SKM-1 (cell line): ENCODE results near the gene SDR39U1.
"Not testable (repeated sequence)": the region's sequence is repeated elsewhere in the genome, so short reads cannot be mapped to it uniquely, and the experiment has no call there.

Experiments
- DNase-seq: peaks from one replicate; lab custom pipeline; 2025; ENCODE audit not compliant: unreplicated experiment; lab: John Stamatoyannopoulos, UW

SDR39U1 gene, protein sequence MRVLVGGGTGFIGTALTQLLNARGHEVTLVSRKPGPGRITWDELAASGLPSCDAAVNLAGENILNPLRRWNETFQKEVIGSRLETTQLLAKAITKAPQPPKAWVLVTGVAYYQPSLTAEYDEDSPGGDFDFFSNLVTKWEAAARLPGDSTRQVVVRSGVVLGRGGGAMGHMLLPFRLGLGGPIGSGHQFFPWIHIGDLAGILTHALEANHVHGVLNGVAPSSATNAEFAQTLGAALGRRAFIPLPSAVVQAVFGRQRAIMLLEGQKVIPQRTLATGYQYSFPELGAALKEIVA

DNA sequence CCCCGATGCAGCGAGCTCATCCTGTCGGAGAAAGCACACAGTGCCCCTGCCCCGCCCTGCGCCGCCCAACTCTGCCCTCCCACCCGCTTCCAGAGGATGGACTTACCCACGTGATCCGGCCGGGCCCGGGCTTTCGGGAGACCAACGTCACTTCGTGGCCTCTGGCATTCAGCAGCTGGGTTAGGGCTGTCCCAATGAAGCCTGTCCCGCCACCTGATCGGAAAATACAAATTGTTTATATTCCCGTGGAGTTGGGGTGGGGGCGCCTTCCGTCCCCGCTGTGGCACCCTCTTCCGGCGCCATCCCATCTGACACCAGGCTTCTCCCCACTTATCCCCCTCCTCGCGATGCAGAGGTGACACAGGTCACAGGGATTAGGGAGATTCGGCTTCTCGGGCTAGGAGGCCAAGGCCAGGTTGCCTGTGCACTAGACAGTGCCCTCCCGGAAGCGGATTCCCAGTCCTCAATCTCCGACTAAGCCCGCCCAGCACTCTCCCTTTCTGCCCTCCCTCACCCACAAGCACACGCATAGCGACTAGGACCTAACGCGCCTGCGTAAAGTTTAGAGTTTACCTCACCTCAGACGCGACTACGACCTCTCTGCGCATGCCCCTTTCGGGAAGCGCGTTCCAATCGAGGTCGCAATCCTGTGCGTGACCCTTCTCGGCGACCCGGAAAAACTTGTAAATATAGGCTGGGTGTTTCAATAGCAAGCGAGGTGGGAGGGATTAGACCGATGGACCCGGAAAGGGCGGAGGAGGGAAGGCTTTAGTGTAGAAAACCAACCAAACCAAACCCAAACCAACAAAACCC is at the start of gene SDR39U1:
SDR39U1 (minus strand) TSS at position 537 of the 813 bp plus-strand sequence; CDS start at position 530, 7 bp downstream.
- peak; percentile 85 for DNase-seq

DNA sequence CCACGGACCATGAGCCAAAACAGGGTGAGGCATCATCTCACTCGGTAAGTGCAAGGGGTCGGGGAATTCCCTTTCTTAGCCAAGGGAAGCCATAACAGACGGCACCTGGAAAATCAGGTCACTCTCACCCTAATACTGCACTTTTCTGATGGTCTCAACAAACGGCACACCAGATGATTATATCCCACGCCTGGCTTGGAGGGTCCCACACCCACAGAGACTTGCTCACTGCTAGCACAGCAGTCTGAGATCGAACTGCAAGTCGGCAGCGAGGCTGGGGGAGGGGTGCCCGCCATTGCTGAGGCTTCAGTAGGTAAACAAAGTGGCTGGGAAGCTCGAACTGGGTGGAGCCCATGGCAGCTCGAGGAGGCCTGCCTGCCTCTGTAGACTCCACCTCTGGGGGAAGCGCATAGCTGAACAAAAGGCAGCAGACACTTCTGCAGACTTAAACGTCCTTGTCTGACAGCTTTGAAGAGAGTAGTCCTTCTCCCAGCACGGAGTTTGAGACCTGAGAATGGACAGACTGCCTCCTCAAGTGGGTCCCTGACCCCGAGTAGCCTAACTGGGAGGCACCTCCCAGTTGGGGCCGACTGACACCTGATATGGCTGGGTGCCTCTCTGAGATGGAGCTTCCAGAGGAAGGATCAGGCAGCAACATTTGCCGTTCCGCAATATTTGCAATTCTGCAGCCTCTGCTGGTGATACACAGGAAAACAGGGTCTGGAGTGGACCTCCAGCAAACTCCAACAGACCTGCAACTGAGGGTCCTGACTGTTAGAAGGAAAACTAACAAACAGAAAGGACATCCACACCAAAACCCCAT is 49.2 kb upstream of the SDR39U1 start:
- not testable (repeated sequence) for DNase-seq

DNA sequence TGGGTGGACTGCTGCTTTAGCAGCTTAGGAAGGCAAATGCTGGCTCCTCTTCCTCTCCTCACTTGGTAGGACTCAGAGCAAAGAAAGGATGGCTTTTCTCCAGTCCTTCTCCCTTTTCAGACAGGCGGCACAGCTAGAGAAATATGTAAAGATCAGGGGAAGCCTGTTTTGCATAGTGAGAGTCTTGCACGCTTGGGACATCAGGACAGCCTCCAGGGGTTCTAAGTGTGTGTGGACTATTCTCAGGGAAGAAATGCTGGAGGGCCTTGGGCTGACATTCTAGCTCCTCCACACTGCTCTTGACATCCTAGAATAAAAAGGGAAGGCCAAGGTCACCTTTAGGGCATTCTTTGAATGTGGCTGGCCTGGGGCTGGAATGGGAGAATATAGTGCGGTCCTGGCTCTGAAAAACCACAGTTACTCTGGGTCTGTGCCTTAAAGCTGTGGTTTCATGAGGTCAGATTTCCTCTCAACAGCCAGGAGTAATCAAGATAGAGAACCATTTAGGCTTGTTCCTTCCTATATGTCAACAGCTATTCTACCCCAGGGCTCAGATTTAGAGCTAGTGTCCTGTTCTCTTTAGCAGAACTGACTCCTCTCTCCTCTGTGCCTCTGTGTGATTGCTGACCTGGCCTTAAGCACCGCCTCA is 41.2 kb upstream of the SDR39U1 start:
- no peak for DNase-seq

DNA sequence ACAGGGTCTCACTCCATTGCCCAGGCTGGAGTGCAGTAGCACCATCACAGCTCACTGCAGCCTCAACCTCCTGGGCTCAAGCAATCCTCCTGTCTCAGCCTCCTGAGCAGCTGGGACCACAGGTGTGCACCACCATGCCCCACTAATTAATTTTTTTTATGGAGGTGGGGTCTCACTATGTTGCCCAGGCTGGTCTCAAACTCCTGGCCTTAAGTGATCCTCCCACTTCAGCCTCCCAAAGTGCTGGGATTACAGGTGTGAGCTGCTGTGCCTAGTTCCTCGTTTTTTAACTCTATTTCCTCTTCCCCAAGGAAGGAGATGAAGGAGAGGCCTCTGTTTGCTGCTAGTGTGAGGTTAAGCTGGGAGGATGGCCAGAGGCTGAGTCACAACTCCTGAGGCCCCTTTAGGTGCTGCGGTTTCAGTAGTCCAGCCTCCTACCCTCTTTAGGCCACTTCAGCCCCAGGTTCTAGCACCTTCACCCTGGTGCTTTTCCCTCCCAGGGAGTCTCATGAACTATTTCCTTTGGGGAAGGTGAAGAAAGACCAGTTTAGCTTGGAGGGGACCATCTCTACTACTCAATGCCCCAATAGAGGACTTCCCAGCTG is 40.2 kb upstream of the SDR39U1 start:
- DNase-seq, result not testable (repeated sequence)

DNA sequence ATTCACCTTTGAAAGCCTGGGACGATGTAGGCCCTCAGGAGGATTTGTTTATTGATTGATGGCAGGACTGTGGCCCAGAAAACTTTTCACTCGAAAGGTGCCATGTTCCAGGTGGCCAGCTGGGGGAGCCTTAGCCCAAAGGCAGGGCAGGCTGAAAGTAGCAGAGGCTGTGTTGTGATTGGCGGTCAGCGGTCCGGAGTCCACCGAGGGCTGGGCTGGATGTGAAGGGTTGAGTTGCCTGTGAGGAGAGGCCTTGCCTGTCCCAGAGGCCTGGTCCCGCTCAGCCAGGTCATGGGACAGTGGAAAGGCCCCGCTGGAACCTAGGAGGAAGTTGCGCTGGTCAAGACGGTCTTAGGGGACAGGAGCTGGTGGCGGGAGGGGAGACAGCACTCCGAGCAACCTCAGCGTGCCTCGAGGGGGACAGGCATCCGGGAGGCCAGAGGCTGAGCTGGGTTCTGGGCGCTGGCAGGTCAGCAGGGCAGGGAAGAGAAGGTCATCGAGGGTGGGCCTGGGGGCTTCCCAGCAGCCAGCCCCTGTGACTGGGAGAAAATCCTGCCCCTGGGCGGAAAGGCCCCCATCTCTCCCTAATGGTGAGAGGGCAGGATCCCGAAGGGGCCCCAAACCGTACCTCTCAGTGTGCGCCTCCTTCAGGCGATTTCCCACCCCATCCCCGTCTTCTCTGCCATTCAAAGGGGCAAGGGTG is 39.2 kb upstream of the SDR39U1 start:
- DNase-seq, result no peak

DNA sequence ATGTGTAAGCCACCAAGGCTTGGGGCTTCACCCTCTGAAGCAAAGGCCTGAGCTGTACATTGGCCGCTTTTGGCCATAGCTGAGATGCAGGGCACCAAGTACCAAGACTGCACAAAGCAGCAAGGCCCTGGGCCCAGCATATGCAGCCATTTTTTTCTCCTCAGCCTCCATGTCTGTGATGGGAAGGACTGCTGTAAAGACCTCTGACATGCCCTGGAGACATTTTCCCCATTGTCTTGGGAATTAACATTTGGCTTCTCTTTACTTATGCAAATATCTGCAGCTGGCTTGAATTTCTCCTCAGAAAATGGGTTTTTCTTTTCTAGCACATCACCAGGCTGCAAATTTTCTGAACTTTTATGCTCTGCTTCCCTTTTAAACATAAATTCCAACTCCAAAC is 37.4 kb upstream of the SDR39U1 start:
- not testable (repeated sequence) for DNase-seq

DNA sequence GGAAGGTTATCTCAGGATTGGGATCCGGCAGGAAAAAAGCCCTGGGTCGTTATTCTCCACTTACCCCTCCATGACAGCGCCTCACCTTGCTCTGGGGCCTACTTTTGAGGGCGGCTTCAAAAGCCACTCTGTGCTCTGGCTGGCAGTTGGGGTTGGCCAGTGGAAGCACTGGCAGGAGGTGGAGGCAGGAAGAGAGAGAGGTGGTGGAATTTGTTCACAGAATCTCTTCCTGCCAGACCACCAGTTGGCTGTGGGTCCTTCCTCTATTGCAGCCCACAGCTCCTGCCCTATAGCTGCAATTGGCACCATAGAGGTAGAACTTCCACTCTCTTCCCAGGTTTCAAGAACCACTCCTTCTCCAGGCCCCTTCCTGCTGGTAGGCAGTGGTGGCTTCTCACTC is 32.7 kb upstream of the SDR39U1 start:
- no peak for DNase-seq

DNA sequence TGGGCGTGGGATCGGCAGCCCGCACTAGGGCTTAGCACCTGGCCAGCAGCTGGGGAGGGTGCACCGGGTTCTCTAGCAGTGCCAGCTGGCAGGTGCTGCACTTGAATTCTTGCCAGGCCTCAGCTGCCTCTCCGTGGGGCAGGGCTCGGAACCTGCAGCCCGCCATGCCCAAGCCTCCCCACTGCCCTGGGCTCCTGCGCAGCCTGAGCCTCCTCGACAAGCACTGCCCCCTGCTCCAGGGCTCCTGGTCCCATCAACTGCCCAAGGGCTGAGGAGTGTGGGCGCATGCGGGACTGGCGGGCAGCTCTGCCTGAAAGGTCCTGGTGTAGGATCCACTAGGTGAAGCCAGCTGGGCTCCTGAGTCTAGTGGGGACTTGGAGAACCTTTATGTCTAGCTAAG is 30.6 kb upstream of the SDR39U1 start:
- no peak for DNase-seq

DNA sequence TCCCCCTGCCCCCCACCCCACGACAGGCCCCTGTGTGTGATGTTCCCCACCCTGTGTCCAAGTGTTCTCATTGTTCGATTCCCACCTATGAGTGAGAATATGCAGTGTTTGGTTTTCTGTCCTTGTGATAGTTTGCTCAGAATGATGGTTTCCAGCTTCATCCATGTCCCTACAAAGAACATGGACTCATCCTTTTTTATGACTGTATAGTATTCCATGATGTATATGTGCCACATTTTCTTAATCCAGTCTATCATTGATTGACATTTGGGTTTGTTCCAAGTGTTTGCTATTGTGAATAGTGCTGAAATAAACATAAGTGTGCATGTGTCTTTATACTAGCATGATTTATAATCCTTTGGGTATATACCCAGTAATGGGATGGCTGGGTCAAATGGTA is 27.9 kb upstream of the SDR39U1 start:
- DNase-seq, result not testable (repeated sequence)

DNA sequence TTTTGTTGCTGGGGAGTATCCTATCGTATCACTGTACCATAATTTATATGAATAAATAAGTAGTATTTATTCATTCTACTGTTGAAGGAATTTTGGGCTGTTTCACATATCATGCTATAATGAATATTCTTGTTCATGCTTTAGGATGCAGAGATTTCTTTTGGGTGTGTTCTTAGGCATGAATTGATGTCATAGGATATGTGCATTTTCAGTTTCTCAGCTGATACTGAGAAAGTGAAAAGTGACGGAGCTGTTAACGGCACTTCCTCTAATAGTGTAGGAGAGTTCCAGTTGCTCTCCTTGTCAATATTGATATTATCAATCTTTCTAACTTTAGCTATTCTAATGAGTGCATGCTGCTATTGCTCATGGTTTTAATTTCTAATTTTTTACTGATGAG is 23.2 kb upstream of the SDR39U1 start:
- no peak for DNase-seq

DNA sequence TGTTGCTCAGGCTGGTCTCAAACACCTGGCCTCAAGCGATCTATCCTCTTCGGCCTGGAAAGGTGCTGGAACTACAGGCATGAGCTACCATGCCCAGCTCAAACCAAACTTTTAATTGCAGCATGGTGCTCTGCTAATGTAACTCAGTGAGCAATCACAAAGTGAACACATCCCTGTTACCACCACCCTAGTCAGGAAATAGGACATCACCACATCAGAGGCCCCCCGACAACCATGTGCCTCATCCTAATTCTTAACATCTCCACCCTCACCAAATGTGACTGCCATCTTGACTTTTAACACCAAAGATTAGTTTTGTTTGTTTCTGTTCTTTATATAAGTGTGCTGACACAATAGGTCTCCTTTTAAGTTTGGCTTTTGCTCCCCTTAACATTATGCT is 22.8 kb upstream of the SDR39U1 start:
- no peak for DNase-seq

DNA sequence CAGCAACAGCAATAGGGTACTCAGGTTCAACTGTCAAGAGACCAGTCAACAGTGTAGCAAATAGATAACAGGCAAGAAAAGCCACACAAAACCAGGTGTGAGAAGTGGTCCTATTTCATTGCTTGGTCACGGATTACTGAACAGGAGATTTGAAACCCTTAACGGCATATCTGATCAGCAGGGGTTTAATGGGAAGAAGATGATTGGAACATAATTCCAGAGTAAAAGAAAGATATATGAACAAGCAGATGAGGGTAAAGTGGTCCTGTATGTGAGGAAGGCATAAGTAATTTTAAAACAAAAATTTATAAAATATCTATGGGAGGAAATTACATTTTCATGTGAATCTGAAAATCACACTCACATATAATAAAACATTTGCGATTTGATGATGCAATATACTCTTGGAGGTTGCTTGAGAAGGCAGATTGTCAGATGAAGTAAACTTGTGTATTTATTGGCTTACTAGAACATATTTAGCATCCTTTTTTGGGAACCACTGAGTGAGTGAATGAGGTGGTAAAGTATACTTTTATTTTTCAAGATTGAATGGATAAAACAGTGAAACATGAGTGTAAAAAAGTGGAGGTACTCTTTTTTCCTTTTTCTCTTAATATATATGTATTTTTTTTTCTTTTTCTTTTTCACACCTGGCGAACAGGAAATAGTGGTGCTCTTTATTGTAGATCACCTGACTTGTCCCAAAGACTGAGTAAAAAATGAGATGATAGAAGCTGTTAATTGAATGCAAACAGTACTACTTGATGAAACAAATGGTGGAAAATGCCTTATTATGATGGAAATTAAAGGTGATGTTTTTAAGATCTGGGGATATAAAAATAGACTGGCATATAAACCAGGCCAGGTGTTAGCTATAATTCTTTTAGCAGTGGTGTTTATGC is 21.6 kb upstream of the SDR39U1 start:
- no peak for DNase-seq

DNA sequence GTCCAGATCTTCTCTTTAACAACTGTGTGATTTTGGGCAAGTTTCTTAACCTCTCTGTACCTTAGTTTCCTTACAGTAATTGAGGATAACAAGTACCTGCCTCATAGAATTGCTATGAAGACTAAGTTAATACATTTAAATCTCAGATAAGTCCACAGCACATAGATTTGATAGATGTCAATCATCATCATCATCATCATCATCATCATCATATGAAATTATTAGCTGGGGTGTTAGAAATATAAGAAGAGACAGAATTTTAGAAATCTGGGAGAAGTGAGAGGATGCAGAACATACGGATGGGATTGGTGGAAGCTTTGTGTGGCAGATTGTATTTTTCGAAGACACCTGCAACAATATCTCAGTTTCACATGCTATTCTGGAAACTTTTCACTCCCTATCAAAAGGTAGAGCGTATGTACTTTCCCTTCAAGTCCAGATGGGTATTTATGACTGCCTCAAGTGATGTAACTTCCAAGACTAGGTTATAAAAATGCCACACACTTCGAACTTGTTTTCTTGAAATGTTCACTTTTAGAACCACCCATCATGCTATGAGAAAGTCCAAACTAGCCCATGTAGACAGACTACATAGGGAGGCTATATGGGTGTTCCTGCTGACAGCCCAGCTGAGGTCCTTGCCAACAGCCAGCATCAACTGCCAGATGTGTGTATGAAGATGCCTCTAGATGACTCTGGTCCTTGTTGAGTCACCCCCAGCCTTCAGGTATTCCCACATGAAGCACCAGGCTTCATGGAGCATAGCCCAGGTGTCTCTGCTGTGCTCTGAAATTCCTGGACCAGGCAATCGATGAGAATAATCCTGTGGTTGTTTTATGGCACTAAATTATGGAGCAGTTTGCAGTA is 20.7 kb upstream of the SDR39U1 start:
- DNase-seq, result no peak

DNA sequence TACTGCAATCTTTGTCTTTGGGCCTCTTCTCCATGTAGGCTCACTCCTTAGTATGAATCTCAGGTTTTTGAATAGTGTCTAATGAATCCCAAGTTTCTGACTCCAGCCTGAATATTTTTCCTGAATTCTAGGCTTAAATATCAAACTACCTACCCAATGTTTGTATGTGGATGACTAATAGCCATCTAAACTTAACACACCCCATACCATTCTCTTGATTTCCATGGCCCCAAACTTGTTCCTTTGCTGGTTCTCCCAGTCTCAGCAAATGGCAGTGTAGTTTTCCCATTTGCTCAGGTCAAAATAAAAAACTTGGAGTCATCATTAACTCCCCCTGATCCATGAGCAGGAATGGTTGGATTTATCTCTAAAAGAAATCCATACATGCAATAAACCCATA is 18.8 kb upstream of the SDR39U1 start:
- no peak for DNase-seq

DNA sequence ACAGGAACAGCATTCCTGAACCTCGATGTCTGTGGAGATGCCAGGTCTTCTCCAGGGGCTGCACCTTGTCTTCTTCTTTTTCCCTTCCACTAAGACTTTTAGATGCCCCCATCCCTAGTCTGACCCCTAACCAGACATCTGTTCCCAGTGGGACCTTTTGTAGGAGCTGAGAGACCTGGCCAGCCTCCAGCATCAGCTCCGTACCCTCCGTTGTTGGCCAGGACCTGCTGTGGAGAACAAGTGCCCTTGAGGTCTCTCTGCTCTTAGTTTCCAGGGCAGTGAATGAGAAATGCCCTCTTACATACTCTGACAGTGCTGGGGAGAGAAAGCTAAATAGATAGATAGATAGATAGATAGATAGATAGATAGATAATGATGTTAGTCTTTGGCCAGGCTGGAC is 16.8 kb upstream of the SDR39U1 start:
- DNase-seq, result no peak

DNA sequence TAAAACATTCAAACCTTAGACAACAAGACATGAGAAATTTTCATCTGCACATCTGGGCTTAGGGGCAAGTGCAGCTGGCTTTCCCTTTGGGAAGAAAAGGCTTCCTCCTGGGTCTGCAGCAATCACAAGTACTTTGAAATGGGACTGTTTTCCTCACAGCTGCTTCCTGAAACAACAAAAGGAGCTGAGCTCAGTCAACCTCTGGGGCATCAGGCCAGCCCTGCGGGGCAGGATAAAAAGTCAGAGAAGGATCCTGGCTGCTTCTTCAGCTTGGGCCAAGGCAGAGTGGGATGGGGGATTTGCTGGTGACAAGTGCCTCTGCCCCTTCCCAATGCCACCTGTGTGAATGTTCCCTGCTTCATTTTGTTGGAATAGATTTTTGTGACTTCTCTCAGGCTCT is 16.2 kb upstream of the SDR39U1 start:
- no peak for DNase-seq

DNA sequence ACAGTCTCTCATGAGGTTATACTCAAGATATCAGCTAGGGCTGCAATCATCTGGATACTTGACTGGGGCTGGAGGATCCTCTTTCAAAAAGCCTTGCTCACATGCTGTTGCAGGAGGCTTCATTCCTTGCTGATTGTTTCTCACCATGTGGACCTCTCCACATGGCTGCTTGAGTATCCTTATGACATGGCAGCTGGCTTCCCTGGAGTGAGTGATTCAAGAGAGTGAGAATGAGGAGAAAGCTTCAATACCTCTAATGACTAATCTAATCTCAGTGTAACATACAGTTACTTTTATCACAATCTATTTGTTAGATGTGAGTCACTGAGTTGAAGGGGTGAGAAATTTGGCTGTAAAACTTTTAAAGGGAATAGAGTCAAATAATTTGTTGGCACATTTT is 14.4 kb upstream of the SDR39U1 start:
- DNase-seq, result no peak

DNA sequence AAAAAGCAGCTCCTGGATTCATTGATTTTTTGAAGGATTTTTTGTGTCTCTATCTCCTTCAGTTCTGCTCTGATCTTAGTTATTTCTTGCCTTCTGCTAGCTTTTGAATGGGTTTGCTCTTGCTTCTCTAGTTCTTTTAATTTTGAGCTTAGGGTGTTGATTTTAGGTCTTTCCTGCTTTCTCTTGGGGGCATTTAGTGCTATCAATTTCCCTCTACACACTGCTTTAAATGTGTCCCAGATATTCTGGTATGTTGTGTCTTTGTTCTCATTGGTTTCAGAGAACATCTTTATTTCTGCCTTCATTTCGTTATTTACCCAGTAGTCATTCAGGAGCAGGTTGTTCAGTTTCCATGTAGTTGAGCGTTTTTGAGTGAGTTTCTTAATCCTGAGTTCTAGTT is 8.3 kb upstream of the SDR39U1 start:
- DNase-seq, result not testable (repeated sequence)
